HG03457 (cell line): Measurements from ENCODE around the gene SCN4A.
"Not testable (repeated sequence)": the region's sequence is repeated elsewhere in the genome, so short reads cannot be mapped to it uniquely, and the experiment has no call there.

Experiments used
- ATAC-seq: cut with Tn5 transposase; IDR thresholded peaks from one replicate; pipeline ENCODE4 v1.9.1; 2021; ENCODE audit warnings: moderate number of reproducible peaks; ENCODE audit not compliant: unreplicated experiment

Gene SCN4A

GRCh38 chr17:63986821-63987220 lies 14.1 kb upstream of the SCN4A start:
- ATAC-seq: no peak

GRCh38 chr17:63985387-63986140 lies 12.8 kb upstream of the SCN4A start:
- ATAC-seq: no peak

DNA sequence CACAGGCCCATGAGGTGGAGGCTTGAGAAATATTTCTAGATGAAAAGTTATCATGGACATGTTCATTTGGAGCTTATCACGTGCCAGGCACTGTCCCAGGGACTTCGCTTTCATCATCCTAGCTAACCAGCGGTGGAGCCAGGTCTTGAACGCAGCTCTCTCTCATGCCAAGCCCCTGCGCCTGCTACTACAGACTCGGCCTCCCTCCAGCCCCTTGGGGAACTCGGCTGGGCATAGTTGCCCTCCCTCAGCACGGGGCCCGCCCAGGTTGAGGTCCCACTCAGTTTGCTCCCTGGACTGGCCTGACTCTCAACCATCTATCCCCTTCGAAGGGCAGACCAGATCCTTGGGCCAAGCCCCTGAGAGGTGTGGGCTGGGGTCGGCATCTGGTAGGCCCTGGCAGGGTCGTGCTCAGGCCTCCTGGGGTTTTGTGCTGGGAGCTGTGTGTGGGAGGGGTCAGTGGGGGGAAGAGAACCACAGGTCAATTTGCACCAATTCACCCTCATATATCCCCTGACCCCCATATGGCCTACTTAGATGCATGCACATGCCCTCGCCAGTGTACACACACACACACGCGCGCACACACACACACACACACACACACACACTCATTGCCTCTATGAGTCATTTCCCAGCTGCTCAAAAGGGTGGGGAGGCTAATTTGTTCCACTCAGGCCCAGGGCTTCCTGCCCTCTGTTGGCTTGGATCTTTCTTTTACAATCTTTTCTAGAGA lies 12.1 kb upstream of the SCN4A start:
- ATAC-seq: no peak

GRCh38 chr17:63984236-63984635 lies 11.5 kb upstream of the SCN4A start:
- no peak for ATAC-seq

DNA sequence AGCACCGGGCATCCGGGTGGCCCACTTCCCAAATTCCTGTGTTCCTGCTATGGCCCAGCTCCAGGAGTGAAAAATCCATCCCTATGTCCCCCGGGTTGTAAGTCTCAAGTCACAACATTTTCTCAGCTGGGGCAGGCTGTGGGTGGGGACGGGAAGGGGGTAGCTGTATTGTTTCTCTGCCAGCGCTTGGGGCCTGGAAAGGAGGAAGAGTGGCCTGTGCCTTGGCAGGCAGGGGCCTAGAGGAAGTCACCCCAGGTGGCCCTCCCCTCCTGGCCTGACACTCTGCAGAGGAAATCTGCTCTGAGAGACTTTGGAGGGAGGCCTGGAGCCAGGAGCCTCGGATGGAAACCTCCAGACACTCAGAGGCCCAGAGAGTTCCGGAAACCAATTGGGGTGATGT lies 10.6 kb upstream of the SCN4A start:
- no peak for ATAC-seq

GRCh38 chr17:63982641-63983040 lies 9.9 kb upstream of the SCN4A start:
- not testable (repeated sequence) for ATAC-seq

GRCh38 chr17:63978272-63979200 lies 5.8 kb upstream of the SCN4A start:
- no peak for ATAC-seq

DNA sequence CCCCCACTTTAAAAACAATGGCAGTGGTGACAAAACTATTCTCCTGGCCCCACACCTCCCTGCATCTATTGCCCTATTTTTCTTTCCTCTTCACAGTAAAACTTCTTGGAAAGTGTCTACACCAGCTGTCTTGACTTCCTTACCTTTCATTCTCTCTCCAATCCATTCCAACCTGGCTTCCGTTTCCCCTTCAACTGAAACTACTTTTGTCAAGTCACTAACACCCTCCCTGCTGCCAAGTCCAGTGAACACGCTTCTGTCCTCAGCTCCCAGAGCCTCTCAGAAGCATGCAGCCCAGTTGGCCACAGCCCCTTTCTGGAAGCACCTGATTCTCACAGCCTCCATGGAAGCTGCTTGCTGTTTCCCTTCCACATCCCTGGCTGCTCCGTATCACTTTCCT lies 4.0 kb upstream of the SCN4A start:
- no peak for ATAC-seq

GRCh38 chr17:63975541-63976092 lies 2.9 kb upstream of the SCN4A start:
- no peak for ATAC-seq

DNA sequence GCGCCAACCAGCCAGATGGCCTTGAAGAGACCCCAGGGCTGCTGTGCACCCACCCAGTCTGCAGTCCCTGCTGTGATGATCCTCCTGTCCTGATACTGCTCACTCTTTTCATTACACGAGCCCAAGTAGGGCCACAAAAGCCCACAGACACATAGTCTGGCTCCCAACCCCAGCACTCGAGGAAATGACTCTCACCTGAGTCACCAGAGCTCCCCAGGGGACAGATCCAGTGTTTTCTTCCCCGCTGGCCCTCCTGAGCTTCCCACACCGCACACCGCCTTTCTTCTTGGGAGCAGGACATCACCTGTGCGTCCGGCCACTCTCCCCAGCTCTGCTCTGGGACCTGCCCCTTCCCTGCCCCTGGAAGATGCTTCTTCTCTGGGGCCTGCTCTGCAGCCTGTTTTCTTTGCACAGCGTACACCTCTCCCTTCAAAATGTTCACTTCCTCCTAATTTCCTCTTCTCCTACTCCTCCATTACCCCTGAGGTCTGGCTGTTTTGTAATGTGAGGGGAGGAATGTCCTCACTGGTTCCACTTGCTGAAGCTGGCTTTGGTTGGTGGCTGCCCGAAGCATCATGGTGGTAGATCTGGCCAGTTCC lies 2.0 kb upstream of the SCN4A start:
- no peak for ATAC-seq

DNA sequence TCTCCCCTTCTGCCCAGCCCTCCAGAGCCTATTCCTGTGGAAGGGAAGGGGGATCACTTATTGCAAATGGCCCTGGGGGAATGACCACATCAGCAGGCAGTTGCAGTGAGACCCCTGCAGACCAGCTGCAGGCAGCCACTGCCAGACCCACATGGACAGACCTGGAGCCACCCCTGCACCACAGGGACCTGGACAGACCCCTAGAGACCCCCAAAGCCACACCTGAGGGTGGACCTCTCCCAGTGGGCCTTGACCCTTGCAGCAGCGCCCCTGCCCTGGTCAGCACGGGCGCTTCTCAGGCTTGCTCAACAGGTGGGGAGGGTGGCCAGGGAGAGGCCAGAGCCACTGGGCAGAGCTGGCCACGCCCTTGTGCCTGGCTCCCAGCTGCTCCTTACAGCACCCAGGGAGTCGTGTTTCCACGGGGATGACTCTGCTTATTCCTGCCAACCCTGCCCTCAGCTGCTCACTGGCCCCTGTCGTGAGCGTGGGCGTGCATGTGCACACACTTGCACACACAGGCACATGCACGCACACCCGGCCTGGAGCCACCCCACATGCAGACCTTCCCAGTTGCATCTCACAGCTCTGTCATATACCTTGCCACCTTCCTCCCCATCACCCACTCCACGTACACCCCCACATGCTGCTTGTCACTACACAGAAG lies 1.3 kb upstream of the SCN4A start:
- no peak for ATAC-seq

- ATAC-seq: no peak
Observed at GRCh38 chr17:63973247-63973646, 529 bp upstream of the SCN4A start.

GRCh38 chr17:63969278-63969677 lies 3.4 kb downstream of the SCN4A start:
- ATAC-seq: no peak

GRCh38 chr17:63967953-63968352 lies 4.8 kb downstream of the SCN4A start:
- no peak for ATAC-seq

DNA sequence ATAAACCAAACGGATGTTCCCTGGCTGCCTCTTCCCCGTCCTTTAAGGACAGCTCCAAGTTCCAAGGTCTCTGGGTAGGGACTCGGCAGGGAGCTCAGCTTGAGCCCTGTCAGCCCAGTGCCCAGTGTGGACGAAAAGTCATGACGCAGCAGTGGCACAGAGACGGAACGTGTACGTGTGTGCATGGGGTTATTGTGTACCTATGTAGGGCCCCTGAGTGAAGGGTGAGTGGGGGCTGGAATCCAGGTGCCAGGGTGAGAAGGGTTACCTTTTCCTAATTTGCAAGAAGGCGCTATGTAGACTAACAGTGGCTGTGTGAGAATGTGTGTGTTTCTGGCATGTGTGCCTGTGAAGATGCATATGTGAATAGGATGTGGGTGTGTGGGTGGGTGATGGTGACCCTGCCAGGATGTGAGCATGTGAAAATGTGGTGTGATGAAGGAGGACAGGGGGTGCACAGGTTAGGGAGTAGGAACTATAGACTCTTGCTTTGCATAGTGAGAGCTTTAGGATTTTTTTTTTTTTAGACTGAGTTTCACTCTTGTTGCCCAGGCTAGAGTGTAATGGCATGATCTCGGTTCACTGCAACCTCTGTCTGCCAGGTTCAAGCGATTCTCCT lies 6.0 kb downstream of the SCN4A start:
- no peak for ATAC-seq

DNA sequence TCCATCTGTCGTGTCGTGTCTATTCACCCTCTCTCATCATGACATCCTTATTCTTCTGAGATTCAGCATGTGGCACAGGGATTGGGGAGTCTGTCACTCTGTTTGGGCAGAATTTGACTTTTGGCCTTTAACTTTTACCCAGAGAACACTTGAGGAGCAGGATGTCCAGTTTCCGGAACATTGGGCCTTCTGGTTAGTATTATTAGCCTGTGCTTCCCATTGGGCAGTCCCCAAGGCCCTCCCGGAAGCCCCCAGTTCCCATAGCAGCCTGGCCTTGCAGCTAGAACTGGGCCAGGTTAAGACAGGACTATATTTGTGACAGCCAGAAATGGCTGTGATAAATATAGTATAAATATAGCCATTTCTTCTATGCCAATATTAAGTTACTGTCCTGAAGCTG lies 9.6 kb downstream of the SCN4A start:
- no peak for ATAC-seq

DNA sequence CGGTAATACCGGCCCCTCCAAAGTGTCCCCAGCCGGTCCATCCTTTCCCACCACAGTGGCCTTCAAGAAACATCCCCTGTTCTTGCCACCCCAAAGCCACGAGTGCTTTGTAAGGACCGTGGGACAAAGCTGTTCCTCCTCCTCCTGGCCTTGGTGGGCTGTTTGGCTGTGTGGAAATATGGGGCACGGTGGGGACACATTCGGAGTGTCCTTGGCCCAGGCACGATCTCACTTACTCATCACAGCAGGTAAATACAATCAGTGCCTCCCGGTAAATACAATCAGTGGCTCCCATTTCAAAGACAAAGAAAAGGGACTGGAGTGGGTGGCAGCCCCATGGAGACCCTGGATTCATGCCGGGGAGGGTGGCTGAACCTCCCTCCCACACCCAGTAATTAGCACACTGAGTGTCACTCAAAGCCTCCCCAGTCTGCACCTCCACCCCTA lies 10.4 kb downstream of the SCN4A start:
- no peak for ATAC-seq

GRCh38 chr17:63961355-63962212 lies 11.1 kb downstream of the SCN4A start:
- no peak for ATAC-seq

DNA sequence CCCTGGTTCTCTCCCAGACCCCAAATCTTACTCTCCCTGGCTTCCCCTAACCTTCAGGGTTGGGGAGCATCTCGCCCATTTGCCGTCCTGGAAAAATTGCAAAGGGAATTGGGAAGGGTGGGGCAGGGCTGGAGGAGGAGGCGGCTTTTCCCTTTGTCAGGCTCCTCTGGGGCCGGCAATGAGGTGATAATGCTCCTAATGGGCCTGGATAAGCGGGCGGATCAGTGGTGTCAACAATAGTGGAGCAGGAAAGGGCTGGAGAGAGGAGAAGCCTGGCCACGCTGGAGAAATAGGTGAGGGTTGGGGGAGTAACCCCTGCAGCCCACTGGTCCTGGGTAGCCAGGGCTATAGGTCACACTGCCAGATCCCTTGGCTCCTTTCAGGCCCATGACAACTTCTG lies 12.3 kb downstream of the SCN4A start:
- no peak for ATAC-seq
